Transverse colon (tissue), 4 donors: ENCODE data around the gene PLGRKT. TPM values are rescaled to one million over a fixed set of nuclear protein-coding genes. Genes with fewer than 3 reads are reported as not detected.
"Not testable (repeated sequence)": the region's sequence is repeated elsewhere in the genome, so short reads cannot be mapped to it uniquely, and the experiment has no call there.

Experiments
- DNase-seq: peaks from one replicate; pipeline ENCODE4 v3.0.0-alpha.2; 2019
- H3K27ac ChIP-seq, 4 donors: fragments of 200-600 bp; sonication (generic); 2 replicates each; pipeline ENCODE4 v1.5.1; 2016 to 2018; ENCODE audit warnings: inconsistent platforms in 4 of 4
- H3K27me3 ChIP-seq: fragments of 200-600 bp; sonication (generic); 2 replicates; pipeline ENCODE4 v1.5.1; 2017; ENCODE audit warnings: inconsistent platforms
- H3K36me3 ChIP-seq, 4 donors: fragments of 200-600 bp; sonication (generic); 2 replicates each; pipeline ENCODE4 v1.5.1; 2017 to 2019; ENCODE audit warnings: inconsistent platforms in 4 of 4
- H3K4me1 ChIP-seq, 4 donors: fragments of 200-600 bp; sonication (generic); 2 replicates each; pipeline ENCODE4 v1.5.1; 2017 to 2020; ENCODE audit warnings: inconsistent platforms in 4 of 4
- H3K4me3 ChIP-seq, 4 donors: fragments of 200-600 bp; sonication (generic); 1 replicate in 1 of 4; 2 replicates in 3 of 4; pipeline versions ENCODE4 v1.5.1 to v1.6.1; 2017 to 2019; ENCODE audit warnings: inconsistent platforms in 4 of 4
- H3K9me3 ChIP-seq, 2 donors: fragments of 200-600 bp; sonication (generic); 2 replicates each; pipeline ENCODE4 v1.5.1; 2017 to 2019; ENCODE audit warnings: inconsistent platforms in 2 of 2
- EP300 ChIP-seq: sonication (generic); formaldehyde crosslinking; IDR thresholded peaks from one replicate; pipeline ENCODE4 v1.6.1; 2017; ENCODE audit warnings: antibody characterized with exemption, low read depth
- POLR2A ChIP-seq: fragments of 450-650 bp; IDR thresholded peaks from one replicate; pipeline ENCODE4 v1.6.1; 2016; ENCODE audit warnings: antibody characterized with exemption, mild to moderate bottlenecking, moderate library complexity
- POLR2AphosphoS5 ChIP-seq, 3 donors: sonication (generic); formaldehyde crosslinking; IDR thresholded peaks; one replicate each; pipeline ENCODE4 v1.6.1; 2016; ENCODE audit warnings: antibody characterized with exemption in 3 of 3
- WGBS, 2 donors: methylation state at CpG; one replicate each; pipeline ENCODE4 v1.1.5; 2018; ENCODE audit warnings: low coverage in 1 of 2; 5-methylcytosine and 5-hydroxymethylcytosine counted together
- in situ Hi-C, 4 donors: fragments of 200-750 bp; cut with MboI; loops; one replicate each; pipeline versions ENCODE4 v1.15.0 to v1.15.1; 2017; ENCODE audit warnings: low sequenced_read_pairs in 3 of 4, low pct_ligation_motif_present in 1 of 4, low pct_unique_long_range_greater_than_20kb in 1 of 4
- intact Hi-C: fragments of 100-400 bp; cut with DNase I; formaldehyde crosslinking; loops from one replicate; pipeline ENCODE4 v1.15.1; 2023; ENCODE audit warnings: low total_unique reads
- total RNA-seq, 4 donors: library from RNA; depleted of rRNA; stranded (reverse); fragments of >200 nt; gene quantifications; one replicate each; pipeline ENCODE4 v1.1.0, GENCODE V29; 2016
- TF ChIP-seq, protein P1 (sequence below), 5 experiments: fragments of 200-600 bp in 3 of 5; fragments of 450-650 bp in 2 of 5; sonication (generic) in 3 of 5; IDR thresholded peaks; 1 replicate in 2 of 5; 2 replicates in 3 of 5; pipeline ENCODE4 v1.5.1; 2016 to 2017; ENCODE audit warnings: antibody characterized with exemption in 5 of 5, inconsistent platforms in 3 of 5, mild to moderate bottlenecking in 2 of 5, moderate library complexity in 1 of 5

PLGRKT gene
- total RNA-seq, 4 donors from 2014 or later = 1.6 to 58.3 (median 16.5) TPM

DNA sequence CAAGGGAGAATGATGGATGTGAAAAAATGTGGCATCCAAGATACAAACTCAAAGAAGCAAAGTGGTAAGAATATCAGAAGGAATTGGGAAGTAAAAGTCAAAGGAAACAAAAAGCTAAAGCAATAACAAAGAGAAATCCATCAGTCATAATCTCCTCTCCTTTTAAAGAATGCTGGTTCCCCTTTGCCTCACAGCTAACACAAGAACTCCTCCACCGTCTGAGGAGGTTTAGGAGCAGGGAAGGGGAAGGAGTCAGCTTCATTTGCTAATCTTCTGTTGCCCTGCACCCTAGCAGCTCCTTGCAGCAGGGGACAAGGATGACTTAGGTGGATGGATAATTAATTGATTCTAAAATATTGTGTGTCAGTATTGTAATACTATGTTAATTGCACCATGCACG, 29.0 kb upstream of the PLGRKT start:
- intact Hi-C loops = no loop called here
- H3K36me3 ChIP-seq = no peaks in the 10 kb centered on the region
- in situ Hi-C loops = no loop called here

GRCh38 chr9:5466005-5466404, 28.3 kb upstream of the PLGRKT start:
- no peak for DNase-seq
- intact Hi-C loops (no loop called here), in situ Hi-C loops (no loop called here)
- TF ChIP-seq POLR2AphosphoS5 (IDR thresholded peaks at IDR 0.05) = no peak
- TF ChIP-seq, protein P1, sequence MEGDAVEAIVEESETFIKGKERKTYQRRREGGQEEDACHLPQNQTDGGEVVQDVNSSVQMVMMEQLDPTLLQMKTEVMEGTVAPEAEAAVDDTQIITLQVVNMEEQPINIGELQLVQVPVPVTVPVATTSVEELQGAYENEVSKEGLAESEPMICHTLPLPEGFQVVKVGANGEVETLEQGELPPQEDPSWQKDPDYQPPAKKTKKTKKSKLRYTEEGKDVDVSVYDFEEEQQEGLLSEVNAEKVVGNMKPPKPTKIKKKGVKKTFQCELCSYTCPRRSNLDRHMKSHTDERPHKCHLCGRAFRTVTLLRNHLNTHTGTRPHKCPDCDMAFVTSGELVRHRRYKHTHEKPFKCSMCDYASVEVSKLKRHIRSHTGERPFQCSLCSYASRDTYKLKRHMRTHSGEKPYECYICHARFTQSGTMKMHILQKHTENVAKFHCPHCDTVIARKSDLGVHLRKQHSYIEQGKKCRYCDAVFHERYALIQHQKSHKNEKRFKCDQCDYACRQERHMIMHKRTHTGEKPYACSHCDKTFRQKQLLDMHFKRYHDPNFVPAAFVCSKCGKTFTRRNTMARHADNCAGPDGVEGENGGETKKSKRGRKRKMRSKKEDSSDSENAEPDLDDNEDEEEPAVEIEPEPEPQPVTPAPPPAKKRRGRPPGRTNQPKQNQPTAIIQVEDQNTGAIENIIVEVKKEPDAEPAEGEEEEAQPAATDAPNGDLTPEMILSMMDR (IDR thresholded peaks at IDR 0.05) = no peak
- TF ChIP-seq POLR2A = no peak
- no peak for TF ChIP-seq EP300
- Histone ChIP-seq H3K9me3 (no peaks in the 10 kb centered on the region), H3K27me3 (no peaks in the 10 kb centered on the region), H3K27ac (no peak overlapping the region), H3K4me1 (no peaks in the 10 kb centered on the region), H3K36me3 (no peaks in the 10 kb centered on the region), H3K4me3 (no peak overlapping the region)
- 88% methylated on average over 1 of the region's 1 CpG for WGBS, 2 donors

More for the DNA sequence above, 29.0 kb upstream of the PLGRKT start:
- Histone ChIP-seq H3K9me3 (no peaks in the 10 kb centered on the region), H3K27me3 (no peaks in the 10 kb centered on the region), H3K27ac (no peak overlapping the region), H3K4me1 (no peaks in the 10 kb centered on the region), H3K4me3 (no peak overlapping the region)
- no peak for TF ChIP-seq POLR2A
- TF ChIP-seq, protein P1 (IDR thresholded peaks at IDR 0.05) = no peak
- TF ChIP-seq EP300 = no peak
- WGBS, 2 donors = 77% methylated on average over 2 of the region's 2 CpGs; no CpG with 5 or more reads in 1 of the 2 donors
- DNase-seq = no peak

- in situ Hi-C loops, H3K4me3 ChIP-seq, H3K9me3 ChIP-seq, H3K36me3 ChIP-seq, H3K4me1 ChIP-seq, H3K27me3 ChIP-seq, intact Hi-C loops, H3K27ac ChIP-seq, DNase-seq: not testable (repeated sequence)
- 89 to 100% methylated on average over 4 of the region's 4 CpGs for WGBS, 2 donors
Observed at GRCh38 chr9:5464831-5465330, 27.2 kb upstream of the PLGRKT start.

DNA sequence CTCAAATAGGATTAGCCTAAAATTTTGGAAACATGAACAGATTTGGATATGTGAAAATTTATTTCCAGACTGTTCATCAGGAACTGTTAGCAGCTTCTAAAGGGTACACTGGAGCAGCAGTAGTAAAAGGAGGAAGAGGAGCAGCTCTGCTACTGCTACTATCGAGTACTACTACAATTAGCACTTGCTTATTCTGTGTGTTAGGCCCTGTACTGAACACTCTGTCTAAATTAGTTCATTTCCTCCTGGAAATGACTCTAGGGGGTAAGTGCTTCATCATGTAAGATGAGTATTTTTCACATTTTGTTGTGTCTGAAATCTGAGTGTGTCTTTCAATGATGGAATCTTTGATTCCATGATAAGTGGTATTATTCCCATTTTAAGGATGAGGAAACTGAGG, 22.4 kb upstream of the PLGRKT start:
- 70% methylated on average over 1 of the region's 1 CpG; no CpG with 5 or more reads in 1 of the 2 donors for WGBS, 2 donors
- H3K4me1 ChIP-seq = no peaks in the 10 kb centered on the region
- DNase-seq = no peak
- H3K36me3 ChIP-seq = no peaks in the 10 kb centered on the region
- H3K27ac ChIP-seq = no peak overlapping the region
- intact Hi-C loops = no loop called here
- in situ Hi-C loops = no loop called here
- H3K9me3 ChIP-seq = no peaks in the 10 kb centered on the region
- no peak overlapping the region for H3K4me3 ChIP-seq
- TF ChIP-seq, protein P1 (IDR thresholded peaks at IDR 0.05) = no peak
- TF ChIP-seq POLR2A (no peak), EP300 (no peak), POLR2AphosphoS5 (IDR thresholded peaks at IDR 0.05) (no peak)
- H3K27me3 ChIP-seq = no peaks in the 10 kb centered on the region

GRCh38 chr9:5459289-5459829, 21.6 kb upstream of the PLGRKT start:
- Histone ChIP-seq H3K36me3 (no peaks in the 10 kb centered on the region), H3K27me3 (no peaks in the 10 kb centered on the region), H3K9me3 (no peaks in the 10 kb centered on the region), H3K4me1 (no peaks in the 10 kb centered on the region), H3K4me3 (no peak overlapping the region), H3K27ac (no peak overlapping the region)
- DNase-seq = no peak
- intact Hi-C loops (no loop called here), in situ Hi-C loops (loop anchor here in 1 of 4 donors (10.0 kb wide), 1 partner anchor 135 kb away; no protein-coding TSS in a partner anchor)
- WGBS, 2 donors = 56 to 85% methylated on average over 3 to 4 of the region's 4 CpGs
- TF ChIP-seq, protein P1 (IDR thresholded peaks at IDR 0.05) = no peak
- TF ChIP-seq EP300 (no peak), POLR2AphosphoS5 (IDR thresholded peaks at IDR 0.05) (no peak), POLR2A (no peak)
